Activated naive CD4-positive, alpha-beta T cell treated with anti-CD3 and anti-CD28 coated beads, Interleukin-2, amount 10 ng/mL, durations not matched to agents 7 days and 5 days (primary cell): ENCODE data around the gene NLN.
"Not testable (repeated sequence)": the region's sequence is repeated elsewhere in the genome, so short reads cannot be mapped to it uniquely, and the experiment has no call there.

Experiments
- CTCF ChIA-PET: fragments of 350-600 bp; sonication (Branson Sonifier 250); formaldehyde crosslinking; loops from one replicate; lab custom pipeline; 2021; ENCODE audit warnings: antibody characterized with exemption; lab: Charles Lee
- DNase-seq: peaks from one replicate; pipeline ENCODE4 v3.0.0-alpha.2; 2020
- H3K27ac Mint-ChIP-seq: one replicate; pipeline ENCODE4 v1.8.0; 2021; ENCODE audit warnings: mild to moderate bottlenecking, moderate library complexity, mixed read lengths
- H3K27me3 Mint-ChIP-seq: one replicate; pipeline ENCODE4 v1.8.0; 2021; ENCODE audit warnings: mild to moderate bottlenecking, mixed read lengths
- H3K36me3 Mint-ChIP-seq: one replicate; pipeline ENCODE4 v1.8.0; 2021; ENCODE audit warnings: mixed read lengths
- H3K4me1 Mint-ChIP-seq: one replicate; pipeline ENCODE4 v1.8.0; 2021; ENCODE audit warnings: mixed read lengths
- H3K4me3 Mint-ChIP-seq: one replicate; pipeline ENCODE4 v1.8.0; 2021; ENCODE audit warnings: mild to moderate bottlenecking, moderate library complexity, mixed read lengths
- H3K9me3 Mint-ChIP-seq: one replicate; pipeline ENCODE4 v1.8.0; 2021; ENCODE audit warnings: mixed read lengths

Gene NLN

GRCh38 chr5:65830856-65831255, 108.9 kb downstream of the NLN start:
- Mint-ChIP-seq H3K27me3 (no peaks in the 10 kb centered on the region), H3K4me1 (peaks cover 6% of the 10 kb centered on the region), H3K36me3 (no peaks in the 10 kb centered on the region), H3K9me3 (no peaks in the 10 kb centered on the region), H3K4me3 (no peak overlapping the region), H3K27ac (no peak overlapping the region)
- CTCF ChIA-PET, result no interaction called here
- no peak for DNase-seq

GRCh38 chr5:65831276-65831675, 109.3 kb downstream of the NLN start:
- Mint-ChIP-seq H3K4me1 (peaks cover 2% of the 10 kb centered on the region), H3K9me3 (no peaks in the 10 kb centered on the region), H3K36me3 (no peaks in the 10 kb centered on the region), H3K27me3 (no peaks in the 10 kb centered on the region), H3K4me3 (no peak overlapping the region), H3K27ac (no peak overlapping the region)
- no peak for DNase-seq
- CTCF ChIA-PET, result no interaction called here

- no peaks in the 10 kb centered on the region for H3K36me3 Mint-ChIP-seq
- H3K27me3 Mint-ChIP-seq, result no peaks in the 10 kb centered on the region
- H3K4me3 Mint-ChIP-seq, result no peak overlapping the region
- no peak overlapping the region for H3K27ac Mint-ChIP-seq
- CTCF ChIA-PET, result no interaction called here
- DNase-seq, result no peak
- no peaks in the 10 kb centered on the region for H3K4me1 Mint-ChIP-seq
- no peaks in the 10 kb centered on the region for H3K9me3 Mint-ChIP-seq
These were observed 110.1 kb downstream of the NLN start for GRCh38 chr5:65832152-65832551.

- no peak overlapping the region for H3K4me3 Mint-ChIP-seq
- CTCF ChIA-PET, result no interaction called here
These were observed 110.7 kb downstream of the NLN start for GRCh38 chr5:65832603-65833228.

GRCh38 chr5:65833780-65834179, 111.8 kb downstream of the NLN start:
- no peak overlapping the region for H3K27ac Mint-ChIP-seq
- no peak overlapping the region for H3K4me3 Mint-ChIP-seq
- no peak for DNase-seq
- no peaks in the 10 kb centered on the region for H3K27me3 Mint-ChIP-seq
- no peaks in the 10 kb centered on the region for H3K36me3 Mint-ChIP-seq
- no peaks in the 10 kb centered on the region for H3K9me3 Mint-ChIP-seq
- CTCF ChIA-PET, result no interaction called here
- H3K4me1 Mint-ChIP-seq, result no peaks in the 10 kb centered on the region

More at GRCh38 chr5:65832603-65833228, 110.7 kb downstream of the NLN start:
- H3K4me1 Mint-ChIP-seq, result no peaks in the 10 kb centered on the region
- H3K9me3 Mint-ChIP-seq, result no peaks in the 10 kb centered on the region
- H3K27me3 Mint-ChIP-seq, result no peaks in the 10 kb centered on the region
- no peaks in the 10 kb centered on the region for H3K36me3 Mint-ChIP-seq
- no peak for DNase-seq
- H3K27ac Mint-ChIP-seq, result no peak overlapping the region

- Mint-ChIP-seq H3K27me3 (no peaks in the 10 kb centered on the region), H3K27ac (no peak overlapping the region), H3K4me1 (no peaks in the 10 kb centered on the region), H3K4me3 (no peak overlapping the region), H3K36me3 (no peaks in the 10 kb centered on the region), H3K9me3 (no peaks in the 10 kb centered on the region)
- CTCF ChIA-PET, result no interaction called here
- DNase-seq, result no peak
These were observed 112.3 kb downstream of the NLN start for GRCh38 chr5:65834306-65834705.

GRCh38 chr5:65835191-65835590, 113.2 kb downstream of the NLN start:
- Mint-ChIP-seq H3K27me3 (no peaks in the 10 kb centered on the region), H3K4me1 (peaks cover 3% of the 10 kb centered on the region), H3K9me3 (no peaks in the 10 kb centered on the region), H3K4me3 (no peak overlapping the region), H3K27ac (no peak overlapping the region), H3K36me3 (no peaks in the 10 kb centered on the region)
- no peak for DNase-seq
- CTCF ChIA-PET, result no interaction called here

GRCh38 chr5:65837139-65837538, 115.1 kb downstream of the NLN start:
- Mint-ChIP-seq H3K4me1 (peaks cover 4% of the 10 kb centered on the region), H3K9me3 (no peaks in the 10 kb centered on the region), H3K4me3 (no peak overlapping the region), H3K27ac (no peak overlapping the region), H3K36me3 (no peaks in the 10 kb centered on the region), H3K27me3 (no peaks in the 10 kb centered on the region)
- no peak for DNase-seq
- CTCF ChIA-PET, result no interaction called here

- H3K9me3 Mint-ChIP-seq, H3K27me3 Mint-ChIP-seq, H3K4me1 Mint-ChIP-seq, DNase-seq, H3K4me3 Mint-ChIP-seq, H3K36me3 Mint-ChIP-seq, CTCF ChIA-PET, H3K27ac Mint-ChIP-seq: not testable (repeated sequence)
These were observed 117.2 kb downstream of the NLN start for GRCh38 chr5:65839170-65839569.

GRCh38 chr5:65840071-65840470, 118.1 kb downstream of the NLN start:
- Mint-ChIP-seq H3K4me3 (no peak overlapping the region), H3K36me3 (no peaks in the 10 kb centered on the region), H3K27me3 (no peaks in the 10 kb centered on the region), H3K27ac (no peak overlapping the region), H3K9me3 (no peaks in the 10 kb centered on the region), H3K4me1 (peaks cover 4% of the 10 kb centered on the region)
- CTCF ChIA-PET, result no interaction called here
- DNase-seq, result no peak

GRCh38 chr5:65844763-65845162, 122.8 kb downstream of the NLN start:
- peaks cover 20% of the 10 kb centered on the region for H3K4me1 Mint-ChIP-seq
- H3K27me3 Mint-ChIP-seq, H3K27ac Mint-ChIP-seq, DNase-seq, H3K36me3 Mint-ChIP-seq, H3K4me3 Mint-ChIP-seq: not testable (repeated sequence)
- CTCF ChIA-PET, result interaction anchor here (0.6 kb wide), 1 partner anchor 105 kb away, joined by 3 read pairs; no protein-coding TSS in a partner anchor
- peaks cover 15% of the 10 kb centered on the region for H3K9me3 Mint-ChIP-seq

- Mint-ChIP-seq H3K4me1 (peaks cover 16% of the 10 kb centered on the region), H3K36me3 (no peaks in the 10 kb centered on the region), H3K27me3 (no peaks in the 10 kb centered on the region), H3K27ac (no peak overlapping the region), H3K4me3 (no peak overlapping the region), H3K9me3 (peaks cover 15% of the 10 kb centered on the region)
- no peak for DNase-seq
- CTCF ChIA-PET, result no interaction called here
These were observed 124.1 kb downstream of the NLN start for GRCh38 chr5:65846101-65846500.

GRCh38 chr5:65847019-65847418, 125.0 kb downstream of the NLN start:
- Mint-ChIP-seq H3K4me1 (peaks cover 16% of the 10 kb centered on the region), H3K9me3 (peaks cover 18% of the 10 kb centered on the region)
- DNase-seq, H3K27ac Mint-ChIP-seq, H3K27me3 Mint-ChIP-seq, H3K4me3 Mint-ChIP-seq, CTCF ChIA-PET, H3K36me3 Mint-ChIP-seq: not testable (repeated sequence)

- CTCF ChIA-PET, H3K36me3 Mint-ChIP-seq, DNase-seq, H3K27me3 Mint-ChIP-seq, H3K4me3 Mint-ChIP-seq, H3K27ac Mint-ChIP-seq: not testable (repeated sequence)
- peaks cover 16% of the 10 kb centered on the region for H3K4me1 Mint-ChIP-seq
- H3K9me3 Mint-ChIP-seq, result peaks cover 20% of the 10 kb centered on the region
These were observed 127.9 kb downstream of the NLN start for GRCh38 chr5:65849918-65850317.

- Mint-ChIP-seq H3K9me3 (peaks cover 6% of the 10 kb centered on the region), H3K4me3 (no peak overlapping the region), H3K27me3 (peaks cover 4% of the 10 kb centered on the region), H3K4me1 (no peaks in the 10 kb centered on the region), H3K36me3 (no peaks in the 10 kb centered on the region), H3K27ac (no peak overlapping the region)
- CTCF ChIA-PET, result no interaction called here
- DNase-seq, result no peak
These were observed 132.9 kb downstream of the NLN start for GRCh38 chr5:65854925-65855324.
